Liver (tissue), 3 donors: ENCODE measurements around the gene SEMA3G.

Experiments
- EGR1 ChIP-seq, 2 donors: IDR thresholded peaks; 2 replicates each; pipeline ENCODE4 v1.6.1; 2016 to 2018; ENCODE audit warnings: antibody characterized with exemption in 2 of 2, low read depth in 2 of 2
- GABPA ChIP-seq, 2 donors: IDR thresholded peaks in 1 of 2; conservative IDR thresholded peaks in 1 of 2; 2 replicates each; pipeline ENCODE4 v1.6.1; 2016; ENCODE audit warnings: antibody characterized with exemption in 2 of 2, mild to moderate bottlenecking in 1 of 2, moderate library complexity in 1 of 2
- HNF4G ChIP-seq: IDR thresholded peaks from 2 replicates; pipeline ENCODE4 v1.6.1; 2016; ENCODE audit warnings: antibody characterized with exemption
- MAX ChIP-seq: IDR thresholded peaks from 2 replicates; pipeline ENCODE4 v1.6.1; 2016; ENCODE audit warnings: antibody characterized with exemption
- RAD21 ChIP-seq, 2 donors: IDR thresholded peaks; 2 replicates each; pipeline ENCODE4 v1.6.1; 2016; ENCODE audit warnings: antibody characterized with exemption in 2 of 2, mild to moderate bottlenecking in 2 of 2
- REST ChIP-seq: IDR thresholded peaks from 2 replicates; pipeline ENCODE4 v1.6.1; 2016; ENCODE audit warnings: antibody characterized with exemption, mild to moderate bottlenecking
- TF ChIP-seq, protein P1 (sequence below): fragments of 150-350 bp; IDR thresholded peaks from 2 replicates; pipeline ENCODE4 v1.5.1; 2017; ENCODE audit warnings: improper control_type of control experiment, low read depth, low read length; ENCODE audit not compliant: missing input control
- donor health status: healthy.
- donor health status: healthy.

GRCh38 chr3:52407779-52408178 lies 37.1 kb downstream of the SEMA3G start:
- TF ChIP-seq, protein P1, sequence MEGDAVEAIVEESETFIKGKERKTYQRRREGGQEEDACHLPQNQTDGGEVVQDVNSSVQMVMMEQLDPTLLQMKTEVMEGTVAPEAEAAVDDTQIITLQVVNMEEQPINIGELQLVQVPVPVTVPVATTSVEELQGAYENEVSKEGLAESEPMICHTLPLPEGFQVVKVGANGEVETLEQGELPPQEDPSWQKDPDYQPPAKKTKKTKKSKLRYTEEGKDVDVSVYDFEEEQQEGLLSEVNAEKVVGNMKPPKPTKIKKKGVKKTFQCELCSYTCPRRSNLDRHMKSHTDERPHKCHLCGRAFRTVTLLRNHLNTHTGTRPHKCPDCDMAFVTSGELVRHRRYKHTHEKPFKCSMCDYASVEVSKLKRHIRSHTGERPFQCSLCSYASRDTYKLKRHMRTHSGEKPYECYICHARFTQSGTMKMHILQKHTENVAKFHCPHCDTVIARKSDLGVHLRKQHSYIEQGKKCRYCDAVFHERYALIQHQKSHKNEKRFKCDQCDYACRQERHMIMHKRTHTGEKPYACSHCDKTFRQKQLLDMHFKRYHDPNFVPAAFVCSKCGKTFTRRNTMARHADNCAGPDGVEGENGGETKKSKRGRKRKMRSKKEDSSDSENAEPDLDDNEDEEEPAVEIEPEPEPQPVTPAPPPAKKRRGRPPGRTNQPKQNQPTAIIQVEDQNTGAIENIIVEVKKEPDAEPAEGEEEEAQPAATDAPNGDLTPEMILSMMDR = no peak
- TF ChIP-seq MAX = no peak
- TF ChIP-seq RAD21 (IDR thresholded peaks at IDR 0.05) = no peak
- no peak for TF ChIP-seq REST
- no peak for TF ChIP-seq EGR1 (IDR thresholded peaks at IDR 0.05; ENCODE audit: low read depth in 2 of 2)
- no peak for TF ChIP-seq GABPA (IDR thresholded peaks at IDR 0.05 in 1 of 2, conservative IDR thresholded peaks at IDR 0.05 in 1 of 2)
- TF ChIP-seq HNF4G = no peak
